Placental epithelial cell (primary cell): Measurements from ENCODE around the gene CCR5. TPM values are rescaled to one million over a fixed set of nuclear protein-coding genes. Genes with fewer than 3 reads are reported as not detected.

Experiments
- total RNA-seq: library from RNA; depleted of rRNA; stranded (reverse); fragments of >200 nt; gene quantifications from 2 replicates; pipeline ENCODE4 v1.2.3, GENCODE V29; 2012

CCR5 gene
- not detected in 2 replicates for total RNA-seq

DNA sequence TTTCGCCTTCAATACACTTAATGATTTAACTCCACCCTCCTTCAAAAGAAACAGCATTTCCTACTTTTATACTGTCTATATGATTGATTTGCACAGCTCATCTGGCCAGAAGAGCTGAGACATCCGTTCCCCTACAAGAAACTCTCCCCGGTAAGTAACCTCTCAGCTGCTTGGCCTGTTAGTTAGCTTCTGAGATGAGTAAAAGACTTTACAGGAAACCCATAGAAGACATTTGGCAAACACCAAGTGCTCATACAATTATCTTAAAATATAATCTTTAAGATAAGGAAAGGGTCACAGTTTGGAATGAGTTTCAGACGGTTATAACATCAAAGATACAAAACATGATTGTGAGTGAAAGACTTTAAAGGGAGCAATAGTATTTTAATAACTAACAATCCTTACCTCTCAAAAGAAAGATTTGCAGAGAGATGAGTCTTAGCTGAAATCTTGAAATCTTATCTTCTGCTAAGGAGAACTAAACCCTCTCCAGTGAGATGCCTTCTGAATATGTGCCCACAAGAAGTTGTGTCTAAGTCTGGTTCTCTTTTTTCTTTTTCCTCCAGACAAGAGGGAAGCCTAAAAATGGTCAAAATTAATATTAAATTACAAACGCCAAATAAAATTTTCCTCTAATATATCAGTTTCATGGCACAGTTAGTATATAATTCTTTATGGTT, at the start of gene CCR5:
Gene CCR5 (plus strand): TSS at position 108 of the 680 bp plus-strand sequence. CDS start 1,957 bp downstream, outside the sequence.

DNA sequence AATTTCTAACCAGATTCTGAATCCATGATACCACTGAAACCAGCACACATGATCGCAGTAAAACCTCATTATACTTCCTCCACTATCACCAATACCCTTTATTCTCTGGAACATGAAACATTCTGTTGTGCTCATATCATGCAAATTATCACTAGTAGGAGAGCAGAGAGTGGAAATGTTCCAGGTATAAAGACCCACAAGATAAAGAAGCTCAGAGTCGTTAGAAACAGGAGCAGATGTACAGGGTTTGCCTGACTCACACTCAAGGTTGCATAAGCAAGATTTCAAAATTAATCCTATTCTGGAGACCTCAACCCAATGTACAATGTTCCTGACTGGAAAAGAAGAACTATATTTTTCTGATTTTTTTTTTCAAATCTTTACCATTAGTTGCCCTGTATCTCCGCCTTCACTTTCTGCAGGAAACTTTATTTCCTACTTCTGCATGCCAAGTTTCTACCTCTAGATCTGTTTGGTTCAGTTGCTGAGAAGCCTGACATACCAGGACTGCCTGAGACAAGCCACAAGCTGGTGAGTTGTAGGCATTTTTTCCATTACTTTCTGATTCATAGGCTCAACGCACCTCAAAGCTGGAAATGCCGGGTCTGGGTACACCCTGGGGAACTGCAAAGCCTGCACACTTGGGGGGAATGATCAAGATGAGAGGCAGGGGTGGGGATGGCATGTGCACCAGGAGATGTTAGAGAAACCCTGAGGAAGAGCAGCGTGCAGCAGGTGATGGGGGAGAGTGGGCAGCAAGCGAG, 16.9 kb upstream of the CCR5 start, which contains the start of gene CCR2:
Gene CCR2 (plus strand): TSS at position 465 of the 764 bp plus-strand sequence. CDS start 3,417 bp downstream, outside the sequence.

DNA sequence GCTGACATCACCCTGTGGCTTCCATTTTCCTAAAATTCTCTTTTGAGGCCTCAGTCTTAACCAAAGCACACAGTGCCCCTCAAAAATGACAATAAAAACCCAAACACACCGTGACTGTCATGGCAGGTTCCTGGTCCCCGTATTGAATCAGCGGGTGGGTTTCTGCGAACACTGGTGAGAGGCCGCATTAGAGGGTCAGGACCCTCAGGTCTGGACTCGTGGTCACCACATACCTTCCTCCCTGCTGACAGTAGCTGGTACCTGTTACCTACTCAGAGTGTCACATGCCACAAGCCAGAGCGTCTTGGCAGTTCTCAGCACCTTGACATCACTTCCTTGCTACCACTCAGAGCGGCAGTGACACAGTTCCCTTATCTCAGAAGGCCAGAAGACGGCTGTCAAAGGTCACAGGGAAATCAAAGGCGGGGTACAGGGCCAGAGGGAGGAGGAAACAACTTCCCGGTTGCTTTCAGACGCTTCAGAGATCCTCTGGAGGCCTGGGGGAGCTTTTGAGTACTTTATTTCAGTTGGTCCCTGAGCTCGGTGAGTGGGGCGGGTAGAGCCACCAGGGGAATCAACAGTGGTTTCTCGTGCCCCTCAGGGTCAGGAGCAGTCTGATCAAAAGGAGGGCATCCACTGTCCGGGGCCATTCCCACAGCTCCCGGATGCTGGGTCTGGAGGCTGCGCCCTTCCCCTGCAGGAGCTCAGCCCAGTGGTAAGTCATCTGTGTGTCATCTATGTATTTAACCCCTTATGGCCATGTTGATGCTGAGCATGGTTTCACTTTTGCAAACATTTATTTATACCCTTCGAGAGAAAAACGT, 36.3 kb downstream of the CCR5 start, which contains the start of the genes CCR5AS and CCRL2:
Gene CCR5AS (minus strand): TSS at position 279 of the 824 bp plus-strand sequence.
Gene CCRL2 (plus strand): TSS at position 472 of the 824 bp plus-strand sequence. CDS start 821 bp downstream, outside the sequence.

Other genes with a start within 250 kb of the CCR5 start
- not detected in 2 replicates for gene CCR1, start 162.6 kb upstream of the CCR5 start, total RNA-seq
- 0.33 TPM in 1 of 2 replicates, not detected in the other for gene CCR3, start 128.5 kb upstream of the CCR5 start, total RNA-seq
- gene CCR2, start 16.8 kb upstream of the CCR5 start, total RNA-seq = not detected in 2 replicates
- gene CCRL2, start 36.3 kb downstream of the CCR5 start, total RNA-seq = not detected in 2 replicates
- not detected in 2 replicates for gene LTF, start 94.0 kb downstream of the CCR5 start, total RNA-seq
- not detected in 2 replicates for gene RTP3, start 127.0 kb downstream of the CCR5 start, total RNA-seq
- gene LRRC2, start 195.4 kb downstream of the CCR5 start, total RNA-seq = 0.11 TPM in 1 of 2 replicates, not detected in the other
- gene FAM240A, start 241.6 kb downstream of the CCR5 start, total RNA-seq = not detected in 2 replicates